H1 (cell line): ENCODE results near the gene BRD3OS. TPM values are rescaled to one million over a fixed set of nuclear protein-coding genes. Genes with fewer than 3 reads are reported as not detected.

Experiments
- CTCF ChIA-PET: fragments of 300-600 bp; sonication (Branson Sonifier 250); formaldehyde crosslinking; loops from one replicate; lab custom pipeline; 2021; ENCODE audit not compliant: partially characterized antibody; lab: Charles Lee
- POLR2A ChIA-PET: fragments of 300-600 bp; sonication (Branson Sonifier 250); formaldehyde crosslinking; loops from one replicate; lab custom pipeline; 2021; ENCODE audit warnings: inconsistent platforms; ENCODE audit not compliant: partially characterized antibody; lab: Charles Lee
- DNase-seq, 2 experiments: peaks; one replicate each; pipeline versions ENCODE4 v3.0.0 to v3.0.0-alpha.2; 2010 to 2022; ENCODE audit warnings: low spot score in 2 of 2, low read depth in 1 of 2, mixed read lengths in 1 of 2
- FAIRE-seq: peaks from 2 replicates; lab custom pipeline; 2011; peaks lifted over from hg19 to GRCh38; lab: Jason Lieb, UNC
- H2AFZ ChIP-seq: 2 replicates; pipeline ENCODE4 v1.8.1; 2012; ENCODE audit warnings: low read length, inconsistent platforms
- H2AK5ac ChIP-seq: 2 replicates; pipeline ENCODE4 v1.6.1; 2013; ENCODE audit warnings: low read depth, low read length
- H2BK120ac ChIP-seq: replicated peaks from 2 replicates; pipeline ENCODE3; 2013; ENCODE audit warnings: low read depth, low read length, inconsistent platforms
- H2BK12ac ChIP-seq: 2 replicates; pipeline ENCODE4 v1.6.1; 2013; ENCODE audit warnings: low read depth, low read length
- H2BK15ac ChIP-seq: 2 replicates; pipeline ENCODE4 v1.6.1; 2013; ENCODE audit warnings: low read length
- H2BK20ac ChIP-seq: 2 replicates; pipeline ENCODE4 v1.6.1; 2013; ENCODE audit warnings: low read length
- H2BK5ac ChIP-seq: 2 replicates; pipeline ENCODE4 v1.6.1; 2013; ENCODE audit warnings: low read depth, low read length
- H3K14ac ChIP-seq: 2 replicates; pipeline ENCODE4 v1.6.1; 2013; ENCODE audit warnings: inconsistent platforms; ENCODE audit not compliant: insufficient read length
- H3K18ac ChIP-seq: 2 replicates; pipeline ENCODE4 v1.6.1; 2013; ENCODE audit warnings: low read length; ENCODE audit errors: extremely low read depth
- H3K23ac ChIP-seq: 2 replicates; pipeline ENCODE4 v1.6.1; 2013; ENCODE audit warnings: inconsistent platforms; ENCODE audit not compliant: insufficient read length
- H3K23me2 ChIP-seq: 2 replicates; pipeline ENCODE4 v1.6.1; 2013; ENCODE audit warnings: low read depth, low read length
- H3K27ac ChIP-seq: 2 replicates; pipeline ENCODE4 v1.6.1; 2011; ENCODE audit warnings: low read depth, low read length, inconsistent platforms
- H3K27me3 ChIP-seq, 4 experiments: replicated peaks in 1 of 4; 1 replicate in 1 of 4; 2 replicates in 3 of 4; pipeline versions ENCODE4 v1.6.1 to v1.8.1; 2011 to 2013; ENCODE audit warnings: low read length in 3 of 4, mild to moderate bottlenecking in 3 of 4, inconsistent platforms in 2 of 4, mixed read lengths in 2 of 4, moderate library complexity in 1 of 4; ENCODE audit not compliant: control insufficient read depth in 3 of 4, insufficient read depth in 3 of 4; ENCODE audit errors: extremely low read depth in 1 of 4
- H3K36me3 ChIP-seq, 4 experiments: 2 replicates each; pipeline versions ENCODE4 v1.6.1 to v1.8.1; 2011 to 2013; ENCODE audit warnings: mild to moderate bottlenecking in 4 of 4, low read length in 3 of 4, moderate library complexity in 2 of 4, control low read depth in 1 of 4, inconsistent platforms in 1 of 4; ENCODE audit not compliant: insufficient read depth in 4 of 4, control insufficient read depth in 2 of 4
- H3K4ac ChIP-seq: replicated peaks from 2 replicates; pipeline ENCODE3; 2013; ENCODE audit warnings: low read length, low read depth, mixed read lengths, inconsistent platforms; ENCODE audit not compliant: insufficient read length
- H3K4me1 ChIP-seq, 4 experiments: replicated peaks in 1 of 4; 1 replicate in 1 of 4; 2 replicates in 3 of 4; pipeline versions ENCODE4 v1.6.1 to v1.8.1; 2011 to 2013; ENCODE audit warnings: low read length in 3 of 4, inconsistent platforms in 2 of 4, mixed read lengths in 1 of 4; ENCODE audit not compliant: insufficient read depth in 4 of 4, control insufficient read depth in 3 of 4
- H3K4me2 ChIP-seq, 2 experiments: 2 replicates each; pipeline versions ENCODE4 v1.6.1 to v1.8.1; 2011 to 2013; ENCODE audit warnings: low read depth in 2 of 2, low read length in 2 of 2, control low read depth in 1 of 2, inconsistent platforms in 1 of 2, mild to moderate bottlenecking in 1 of 2; ENCODE audit not compliant: insufficient read depth in 1 of 2
- H3K4me3 ChIP-seq, 4 experiments: fragments of 200-600, 300-600 bp in 1 of 4; sonication (generic), shearing (Covaris generic), sonication (Bioruptor Twin) in 1 of 4; 2 replicates each; pipeline versions ENCODE4 v1.5.1 to v1.8.1; 2011 to 2016; ENCODE audit warnings: low read length in 4 of 4, low read depth in 3 of 4, control low read depth in 2 of 4, inconsistent platforms in 2 of 4, mild to moderate bottlenecking in 2 of 4, mixed read lengths in 1 of 4, moderate library complexity in 1 of 4; ENCODE audit not compliant: insufficient read depth in 2 of 4; ENCODE audit errors: extremely low read depth in 1 of 4
- H3K56ac ChIP-seq: replicated peaks from 2 replicates; pipeline ENCODE3; 2013; ENCODE audit warnings: low read depth, mild to moderate bottlenecking, mixed read lengths, low read length, inconsistent platforms; ENCODE audit not compliant: insufficient read length
- H3K79me1 ChIP-seq: 2 replicates; pipeline ENCODE4 v1.6.1; 2013; ENCODE audit warnings: low read depth, low read length, control low read depth
- H3K79me2 ChIP-seq, 2 experiments: 2 replicates each; pipeline versions ENCODE4 v1.6.1 to v1.8.1; 2012 to 2013; ENCODE audit warnings: low read length in 2 of 2, mild to moderate bottlenecking in 2 of 2, inconsistent platforms in 1 of 2; ENCODE audit not compliant: insufficient read depth in 2 of 2, control insufficient read depth in 1 of 2
- H3K9ac ChIP-seq, 4 experiments: replicated peaks in 1 of 4; 1 replicate in 1 of 4; 2 replicates in 3 of 4; pipeline versions ENCODE4 v1.6.1 to v1.8.1; 2011 to 2013; ENCODE audit warnings: low read depth in 3 of 4, low read length in 3 of 4, control low read depth in 2 of 4, mild to moderate bottlenecking in 2 of 4, moderate library complexity in 2 of 4, inconsistent platforms in 1 of 4; ENCODE audit errors: extremely low read depth in 1 of 4
- H3K9me3 ChIP-seq, 2 experiments: 2 replicates each; pipeline versions ENCODE4 v1.6.1 to v1.8.1; 2012 to 2013; ENCODE audit warnings: mild to moderate bottlenecking in 2 of 2, moderate library complexity in 2 of 2, control low read depth in 1 of 2, inconsistent platforms in 1 of 2, low read depth in 1 of 2, low read length in 1 of 2, mixed read lengths in 1 of 2; ENCODE audit not compliant: insufficient read depth in 2 of 2
- H4K20me1 ChIP-seq, 2 experiments: replicated peaks in 1 of 2; 2 replicates each; pipeline versions ENCODE3 to v1.8.1; 2011 to 2013; ENCODE audit warnings: inconsistent platforms in 2 of 2, low read length in 2 of 2, mild to moderate bottlenecking in 1 of 2; ENCODE audit not compliant: insufficient read depth in 2 of 2, control insufficient read depth in 1 of 2
- H4K5ac ChIP-seq: 2 replicates; pipeline ENCODE4 v1.6.1; 2013; ENCODE audit warnings: low read length, low read depth, mixed read lengths, inconsistent platforms; ENCODE audit not compliant: insufficient read length
- H4K8ac ChIP-seq: 2 replicates; pipeline ENCODE4 v1.8.0; 2013; ENCODE audit warnings: mild to moderate bottlenecking, moderate library complexity, low read length, inconsistent platforms; ENCODE audit not compliant: insufficient read depth; ENCODE audit errors: extremely low read depth
- H4K91ac ChIP-seq: replicated peaks from 2 replicates; pipeline ENCODE3; 2013; ENCODE audit warnings: low read length, mixed read lengths, inconsistent platforms; ENCODE audit not compliant: insufficient read length
- BRCA1 ChIP-seq: IDR thresholded peaks from 2 replicates; pipeline ENCODE4 v1.6.1; 2012; ENCODE audit warnings: low read depth, low read length, improper control_type of control experiment
- EZH2 ChIP-seq: fragments of 200-600 bp; sonication (generic); IDR thresholded peaks from 2 replicates; pipeline ENCODE4 v1.7.1; 2012; ENCODE audit warnings: low read depth, mild to moderate bottlenecking, moderate library complexity, low read length, inconsistent platforms; ENCODE audit not compliant: severe bottlenecking
- KDM4A ChIP-seq: IDR thresholded peaks from one replicate; pipeline ENCODE4 v1.7.1; 2012; ENCODE audit warnings: low read depth, mild to moderate bottlenecking, moderate library complexity, low read length, inconsistent platforms; ENCODE audit not compliant: severe bottlenecking
- MAX ChIP-seq: IDR thresholded peaks from 2 replicates; pipeline ENCODE4 v1.6.1; 2012; ENCODE audit warnings: inconsistent platforms
- POLR2A ChIP-seq, 2 experiments: IDR thresholded peaks; 1 replicate in 1 of 2; 2 replicates in 1 of 2; pipeline ENCODE4 v1.6.1; 2011; ENCODE audit warnings: low read depth in 2 of 2, low read length in 2 of 2, mild to moderate bottlenecking in 2 of 2; ENCODE audit errors: control extremely low read depth in 1 of 2
- RBBP5 ChIP-seq: IDR thresholded peaks from 2 replicates; pipeline ENCODE4 v1.7.1; 2012; ENCODE audit warnings: low read depth, mild to moderate bottlenecking, inconsistent platforms, low read length, moderate library complexity, borderline replicate concordance
- SUZ12 ChIP-seq: fragments of 200-600 bp; sonication (generic); IDR thresholded peaks from 2 replicates; pipeline ENCODE4 v1.6.1; 2012; ENCODE audit warnings: mild to moderate bottlenecking, inconsistent platforms, low read length, moderate library complexity, mixed read lengths
- TAF7 ChIP-seq: optimal IDR thresholded peaks from 2 replicates; pipeline ENCODE3; 2011; ENCODE audit warnings: low read depth, mild to moderate bottlenecking, inconsistent platforms, low read length, moderate library complexity, borderline replicate concordance
- TCF12 ChIP-seq: IDR thresholded peaks from 2 replicates; pipeline ENCODE4 v1.6.1; 2011; ENCODE audit warnings: low read depth, mild to moderate bottlenecking, low read length
- WGBS, 2 experiments: shearing (Covaris generic) in 1 of 2; methylation state at CpG; one replicate each; pipeline versions ENCODE4 v1.1.6 to v1.1.7; 2013 to 2015; ENCODE audit warnings: low lambda C conversion rate in 2 of 2, mixed read lengths in 2 of 2, inconsistent platforms in 1 of 2, low coverage in 1 of 2, missing lambda C conversion rate in 1 of 2; ENCODE audit not compliant: insufficient replicate concordance in 2 of 2, insufficient coverage in 1 of 2, insufficient read length in 1 of 2; ENCODE audit errors: extremely low coverage in 1 of 2, missing lambda C conversion rate in 1 of 2; 5-methylcytosine and 5-hydroxymethylcytosine counted together
- polyA plus RNA-seq, 7 experiments: library from polyadenylated mRNA; depleted of rRNA in 3 of 7; stranded (reverse) in 5 of 7; unstranded in 2 of 7; fragments of >200 nt in 5 of 7; fragments of 200-250 nt in 2 of 7; gene quantifications; 1 replicate in 5 of 7; 2 replicates in 1 of 7; 4 replicates in 1 of 7; pipeline versions ENCODE4 v1.2.1 to v1.2.3, GENCODE V29; 2011 to 2013; ENCODE audit warnings: missing spikeins in 2 of 7, mixed read lengths in 2 of 7
- total RNA-seq: library from RNA; stranded (reverse); fragmentation: NEBNext Ultra II Directional; extraction: Animal tissue kit (Norgen Biotek cat#: 25700); gene quantifications from 2 replicates; pipeline ENCODE4 v1.2.1, GENCODE V29; 2021

Gene BRD3OS
- total and polyA plus RNA-seq, 2 of the 8 experiments (the other 6 are each of a cell fraction or from before 2014, with no cell fraction given) = 12.7 to 20.2 TPM

GRCh38 chr9:134027561-134027960, 2.3 kb downstream of the BRD3OS start:
- Histone ChIP-seq H3K4me1 (peaks cover 0 to 4% (median 4%) of the 10 kb centered on the region in 4 experiments; a peak in 5 of 7 replicates), H2BK15ac (no peak overlapping the region), H3K14ac (no peak overlapping the region), H3K4ac (no peak overlapping the region), H2BK120ac (no peak overlapping the region), H3K9me3 (no peaks in the 10 kb centered on the region), H4K5ac (no peak overlapping the region), H4K8ac (no peak overlapping the region), H3K4me2 (no peak overlapping the region), H3K4me3 (no peak overlapping the region), H2BK5ac (no peak overlapping the region), H2BK12ac (no peak overlapping the region), H3K79me2 (no peaks in the 10 kb centered on the region), H3K9ac (no peak overlapping the region), H2BK20ac (no peak overlapping the region), H3K56ac (no peak overlapping the region), H4K91ac (no peak overlapping the region), H4K20me1 (peaks cover 0 to 10% of the 10 kb centered on the region in 2 experiments), H3K36me3 (peaks cover 3 to 21% (median 8%) of the 10 kb centered on the region in 4 experiments; a peak in 7 of 8 replicates), H3K27ac (no peak overlapping the region), H3K23me2 (peaks cover 4% of the 10 kb centered on the region), H2AK5ac (no peak overlapping the region), H3K27me3 (no peaks in the 10 kb centered on the region), H2AFZ (no peak overlapping the region), H3K23ac (no peak overlapping the region), H3K18ac (no peak overlapping the region), H3K79me1 (no peaks in the 10 kb centered on the region)
- ChIA-PET POLR2A (interaction anchor here (0.7 to 2.3 kb wide), 4 partner anchors 12 to 1545 kb away, joined by 3 to 11 read pairs (median 4); partner anchors contain the start of gene WDR5), CTCF (interaction anchor here (0.5 to 1.9 kb wide), 7 partner anchors 12 to 340 kb away, joined by 3 to 10 read pairs (median 3); no protein-coding TSS in a partner anchor)
- TF ChIP-seq BRCA1 = no peak
- TF ChIP-seq SUZ12 = no peak
- no peak for TF ChIP-seq TCF12
- TF ChIP-seq POLR2A (IDR thresholded peaks at IDR 0.05; ENCODE audit: control extremely low read depth in 1 of 2, low read depth in 2 of 2, low read length in 2 of 2) = no peak
- no peak for TF ChIP-seq EZH2
- TF ChIP-seq MAX = no peak
- TF ChIP-seq TAF7 = no peak
- TF ChIP-seq RBBP5 = no peak
- TF ChIP-seq KDM4A = no peak
- 93% methylated on average over 7 of the region's 7 CpGs; no CpG with 5 or more reads in 1 of the 2 experiments for WGBS, 2 experiments
- DNase-seq = no peak
- no peak for FAIRE-seq
